ENCODE results near the gene DPP8.

DNA sequence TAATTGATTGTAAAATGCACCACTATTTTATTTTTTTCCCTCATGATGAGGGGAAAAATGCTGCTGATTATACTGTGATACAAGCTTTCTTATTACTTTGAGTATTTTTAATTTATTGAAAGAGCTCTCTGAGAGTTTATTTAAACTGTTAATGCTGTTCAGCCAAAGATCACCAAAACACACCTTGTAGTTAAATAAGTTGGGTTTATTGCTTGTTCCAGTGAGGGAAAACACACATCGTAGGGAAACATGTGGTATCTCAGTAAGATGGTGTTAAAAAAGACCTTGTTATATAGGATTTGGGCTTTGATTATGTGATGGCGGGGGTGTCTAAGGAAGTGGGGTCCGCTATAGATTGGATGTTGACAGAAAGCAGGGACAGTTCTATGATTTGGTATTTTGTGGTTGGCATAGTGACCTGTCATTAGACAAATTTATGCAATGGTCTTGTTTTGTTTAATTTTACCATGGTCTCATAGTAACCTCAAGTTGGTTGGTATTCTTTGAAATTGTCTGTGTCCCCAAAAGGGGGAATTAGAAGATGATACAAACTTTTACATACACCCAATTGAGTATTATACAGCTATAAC, 23.8 kb upstream of the DPP8 start:
- TF ChIP-seq POLR2A (IDR thresholded peaks at IDR 0.05): no peak
- TF ChIP-seq, protein P1, sequence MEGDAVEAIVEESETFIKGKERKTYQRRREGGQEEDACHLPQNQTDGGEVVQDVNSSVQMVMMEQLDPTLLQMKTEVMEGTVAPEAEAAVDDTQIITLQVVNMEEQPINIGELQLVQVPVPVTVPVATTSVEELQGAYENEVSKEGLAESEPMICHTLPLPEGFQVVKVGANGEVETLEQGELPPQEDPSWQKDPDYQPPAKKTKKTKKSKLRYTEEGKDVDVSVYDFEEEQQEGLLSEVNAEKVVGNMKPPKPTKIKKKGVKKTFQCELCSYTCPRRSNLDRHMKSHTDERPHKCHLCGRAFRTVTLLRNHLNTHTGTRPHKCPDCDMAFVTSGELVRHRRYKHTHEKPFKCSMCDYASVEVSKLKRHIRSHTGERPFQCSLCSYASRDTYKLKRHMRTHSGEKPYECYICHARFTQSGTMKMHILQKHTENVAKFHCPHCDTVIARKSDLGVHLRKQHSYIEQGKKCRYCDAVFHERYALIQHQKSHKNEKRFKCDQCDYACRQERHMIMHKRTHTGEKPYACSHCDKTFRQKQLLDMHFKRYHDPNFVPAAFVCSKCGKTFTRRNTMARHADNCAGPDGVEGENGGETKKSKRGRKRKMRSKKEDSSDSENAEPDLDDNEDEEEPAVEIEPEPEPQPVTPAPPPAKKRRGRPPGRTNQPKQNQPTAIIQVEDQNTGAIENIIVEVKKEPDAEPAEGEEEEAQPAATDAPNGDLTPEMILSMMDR (IDR thresholded peaks at IDR 0.05): no peak
